Measurements from ENCODE around the gene CC2D1B. TPM values are rescaled to one million over a fixed set of nuclear protein-coding genes. Genes with fewer than 3 reads are reported as not detected.

Gene CC2D1B
- total RNA-seq, 120 experiments from 2014 or later, result 15.7 to 56.7 (median 29.3) TPM

Other genes starting within 250 kb of the CC2D1B start
- gene ZFYVE9, start 224.1 kb downstream of the CC2D1B start, total RNA-seq, result 10 to 100 TPM; 28.8 to 91.5 (median 70.2) TPM
- 1 to 10 TPM in 4 of 120 experiments, under 1 TPM in 111, not detected in 5; 0.17 to 1.3 (median 0.44) TPM for gene ORC1, start 38.2 kb upstream of the CC2D1B start, total RNA-seq
- 10 to 100 TPM; 30.5 to 72.7 (median 39.3) TPM for gene PRPF38A, start 38.4 kb upstream of the CC2D1B start, total RNA-seq
- 100 to 1,000 TPM in 4 of 120 experiments, 10 to 100 TPM in 116; 50.8 to 116 (median 76.8) TPM for gene TUT4, start 186.9 kb upstream of the CC2D1B start, total RNA-seq
- 1 to 10 TPM; 2.3 to 9.0 (median 5.6) TPM for gene GPX7, start 236.2 kb upstream of the CC2D1B start, total RNA-seq

Data from dorsolateral prefrontal cortex (tissue), 118 donors.